Measurements from ENCODE around the gene PMPCA.

The PMPCA gene

GRCh38 chr9:136438548-136439480 is 28.4 kb downstream of the PMPCA start (continued):
- TF ChIP-seq ZNF449 (tag by site-specific recombination; IDR thresholded peaks at IDR 0.05) (peak; percentile 94), ZNF692 (tag by site-specific recombination; IDR thresholded peaks at IDR 0.05) (peak; percentile 69), PBX3 (CRISPR knock-in tag; IDR thresholded peaks at IDR 0.05) (no peak), GLIS2 (tag by site-specific recombination; IDR thresholded peaks at IDR 0.05) (peak; percentile 79), ZNF280D (tag by site-specific recombination; IDR thresholded peaks at IDR 0.05) (no peak), KLF1 (tag by site-specific recombination; IDR thresholded peaks at IDR 0.05) (peak; percentile 64), ZFHX2 (tag by site-specific recombination; conservative IDR thresholded peaks at IDR 0.05) (peak; percentile 39), MEIS1 (CRISPR knock-in tag; IDR thresholded peaks at IDR 0.05; ENCODE audit: borderline replicate concordance) (no peak), ZFP69B (tag by site-specific recombination; IDR thresholded peaks at IDR 0.05) (peak; percentile 46; the same call in 1 of the 2 replicates), ZNF521 (tag by site-specific recombination; IDR thresholded peaks at IDR 0.05) (no peak), ZNF660 (tag by site-specific recombination; IDR thresholded peaks at IDR 0.05) (no peak), ZNF670 (tag by site-specific recombination; IDR thresholded peaks at IDR 0.05; ENCODE audit: low read depth) (no peak), ZNF223 (tag by site-specific recombination; IDR thresholded peaks at IDR 0.05) (no peak), ZBTB17 (tag by site-specific recombination; IDR thresholded peaks at IDR 0.05) (peak; percentile 27; the same call in 1 of the 2 replicates), TRIM28 (IDR thresholded peaks at IDR 0.05; ENCODE audit: borderline replicate concordance, low read length) (no peak), ZNF148 (tag by site-specific recombination; IDR thresholded peaks at IDR 0.05; ENCODE audit: borderline replicate concordance) (no peak), ZNF843 (tag by site-specific recombination; IDR thresholded peaks at IDR 0.05) (no peak), SETDB1 (IDR thresholded peaks at IDR 0.05; ENCODE audit: insufficient read length, low read length) (no peak), ZNF707 (tag by site-specific recombination; IDR thresholded peaks at IDR 0.05) (no peak)
